ENCODE results near the gene ULK2.

Gene ULK2

GRCh38 chr17:19741832-19742457 lies 125.8 kb downstream of the ULK2 start:
- TF ChIP-seq EZH2phosphoT487 (IDR thresholded peaks at IDR 0.05; ENCODE audit: borderline replicate concordance) = no peak
- TF ChIP-seq CTCF (conservative IDR thresholded peaks at IDR 0.05; ENCODE audit: low read length) = no peak
- no peak overlapping the region for H2AFZ ChIP-seq (ENCODE audit: low read length)
- no peak overlapping the region for H3K4me2 ChIP-seq (ENCODE audit: low read depth, low read length, poor library complexity, severe bottlenecking)
- no peak overlapping the region for H3K4me3 ChIP-seq (ENCODE audit: low read length, poor library complexity, severe bottlenecking)
- no peaks in the 10 kb centered on the region for H3F3A ChIP-seq (ENCODE audit: low read depth)
- no peaks in the 10 kb centered on the region for H3K4me1 ChIP-seq (ENCODE audit: insufficient read depth, low read length, poor library complexity, severe bottlenecking)
- no peaks in the 10 kb centered on the region for H3K79me2 ChIP-seq (ENCODE audit: insufficient read depth, low read length)
- no peaks in the 10 kb centered on the region for H3K27me3 ChIP-seq (ENCODE audit: insufficient read depth, low read length, poor library complexity, severe bottlenecking)
- no peaks in the 10 kb centered on the region for H4K20me1 ChIP-seq (ENCODE audit: insufficient read depth, low read length, poor library complexity, severe bottlenecking)
- no peaks in the 10 kb centered on the region for H3K9me2 ChIP-seq (replicated peaks; ENCODE audit: low read depth, low read length)
- no peaks in the 10 kb centered on the region for H3K36me3 ChIP-seq (ENCODE audit: insufficient read depth, low read length)
- no peak overlapping the region for H3K9ac ChIP-seq (ENCODE audit: low read depth, low read length, poor library complexity, severe bottlenecking)
- no peaks in the 10 kb centered on the region for H3K9me3 ChIP-seq (ENCODE audit: insufficient read depth, low read depth, low read length)

DNA sequence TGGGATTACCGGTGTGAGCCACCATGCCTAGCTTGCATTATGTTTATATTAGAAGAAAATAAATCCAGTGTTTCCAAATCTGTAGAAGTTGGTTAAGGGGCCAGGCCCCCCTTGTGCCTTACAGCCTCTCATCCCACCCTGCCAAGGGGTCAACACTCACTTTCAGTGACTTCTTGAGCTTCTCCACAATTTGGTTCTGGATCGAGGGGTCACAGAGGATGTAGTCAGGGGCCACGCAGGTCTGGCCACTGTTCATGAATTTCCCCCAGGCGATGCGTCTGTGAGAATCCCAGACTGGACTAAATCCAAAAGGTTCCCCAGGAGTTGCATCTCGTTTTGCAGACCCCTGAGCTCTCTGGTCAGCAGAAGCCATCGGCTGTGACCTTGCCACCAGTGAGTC lies 126.8 kb downstream of the ULK2 start:
- Histone ChIP-seq H2AFZ (ENCODE audit: low read length) (no peak overlapping the region), H3F3A (ENCODE audit: low read depth) (no peaks in the 10 kb centered on the region), H3K9me2 (replicated peaks; ENCODE audit: low read depth, low read length) (no peaks in the 10 kb centered on the region), H3K4me2 (ENCODE audit: low read depth, low read length, poor library complexity, severe bottlenecking) (no peak overlapping the region), H3K79me2 (ENCODE audit: insufficient read depth, low read length) (no peaks in the 10 kb centered on the region), H3K4me1 (ENCODE audit: insufficient read depth, low read length, poor library complexity, severe bottlenecking) (no peaks in the 10 kb centered on the region), H3K36me3 (ENCODE audit: insufficient read depth, low read length) (no peaks in the 10 kb centered on the region), H3K9ac (ENCODE audit: low read depth, low read length, poor library complexity, severe bottlenecking) (no peak overlapping the region), H3K4me3 (ENCODE audit: low read length, poor library complexity, severe bottlenecking) (no peak overlapping the region), H3K27me3 (ENCODE audit: insufficient read depth, low read length, poor library complexity, severe bottlenecking) (no peaks in the 10 kb centered on the region), H4K20me1 (ENCODE audit: insufficient read depth, low read length, poor library complexity, severe bottlenecking) (no peaks in the 10 kb centered on the region), H3K9me3 (ENCODE audit: insufficient read depth, low read depth, low read length) (no peaks in the 10 kb centered on the region)
- no peak for TF ChIP-seq EZH2phosphoT487 (IDR thresholded peaks at IDR 0.05; ENCODE audit: borderline replicate concordance)
- TF ChIP-seq CTCF (conservative IDR thresholded peaks at IDR 0.05; ENCODE audit: low read length) = no peak

GRCh38 chr17:19739241-19740201 lies 128.2 kb downstream of the ULK2 start:
- no peak overlapping the region for H3K4me3 ChIP-seq (ENCODE audit: low read length, poor library complexity, severe bottlenecking)
- H3F3A ChIP-seq (ENCODE audit: low read depth) = no peaks in the 10 kb centered on the region
- no peak overlapping the region for H2AFZ ChIP-seq (ENCODE audit: low read length)
- H3K9me2 ChIP-seq (replicated peaks; ENCODE audit: low read depth, low read length) = no peaks in the 10 kb centered on the region
- no peaks in the 10 kb centered on the region for H3K36me3 ChIP-seq (ENCODE audit: insufficient read depth, low read length)
- no peaks in the 10 kb centered on the region for H4K20me1 ChIP-seq (ENCODE audit: insufficient read depth, low read length, poor library complexity, severe bottlenecking)
- TF ChIP-seq EZH2phosphoT487 (IDR thresholded peaks at IDR 0.05; ENCODE audit: borderline replicate concordance) (no peak), CTCF (conservative IDR thresholded peaks at IDR 0.05; ENCODE audit: low read length) (no peak)
- no peaks in the 10 kb centered on the region for H3K9me3 ChIP-seq (ENCODE audit: insufficient read depth, low read depth, low read length)
- no peak overlapping the region for H3K9ac ChIP-seq (ENCODE audit: low read depth, low read length, poor library complexity, severe bottlenecking)
- no peak overlapping the region for H3K4me2 ChIP-seq (ENCODE audit: low read depth, low read length, poor library complexity, severe bottlenecking)
- no peaks in the 10 kb centered on the region for H3K27me3 ChIP-seq (ENCODE audit: insufficient read depth, low read length, poor library complexity, severe bottlenecking)
- no peaks in the 10 kb centered on the region for H3K4me1 ChIP-seq (ENCODE audit: insufficient read depth, low read length, poor library complexity, severe bottlenecking)
- no peaks in the 10 kb centered on the region for H3K79me2 ChIP-seq (ENCODE audit: insufficient read depth, low read length)

All from Loucy (cell line).